K562 (cell line): Measurements from ENCODE around the gene EHBP1. TPM values are rescaled to one million over a fixed set of nuclear protein-coding genes. Genes with fewer than 3 reads are reported as not detected.

ENCODE experiments used
- ATAC-seq: fragments of 200-7000 bp; cut with Tn5 transposase; 3 replicates; pipeline ENCODE4 v1.9.1; 2020; ENCODE audit warnings: moderate library complexity
- BruUV-seq: library from RNA; stranded (reverse); fragments of 400-500 nt; replicated peaks from 2 replicates; lab custom pipeline; 2021; lab: Mats Ljungman, UMichigan
- CTCF ChIA-PET: fragments of 300-600 bp; formaldehyde crosslinking; extraction: SDS; loops from one replicate; lab custom pipeline; 2021; ENCODE audit warnings: low intra/inter-chr PET ratio; lab: Yijun Ruan, JAX
- POLR2A ChIA-PET: fragments of 300-600, 350-650 bp; sonication (Branson Sonifier 250); formaldehyde crosslinking; extraction: SDS; loops from one replicate; lab custom pipeline; 2021; ENCODE audit warnings: antibody characterized with exemption, inconsistent platforms; lab: Yijun Ruan, JAX
- DNase-seq, 4 experiments: peaks; one replicate each; pipeline versions ENCODE4 v3.0.0 to v3.0.0-alpha.2; 2011 to 2018; ENCODE audit warnings: low spot score in 3 of 4, mixed read lengths in 3 of 4; ENCODE audit errors: extremely low read depth in 1 of 4
- FAIRE-seq: peaks from 2 replicates; lab custom pipeline; 2011; peaks lifted over from hg19 to GRCh38; lab: Jason Lieb, UNC
- H2AFZ ChIP-seq: 2 replicates; pipeline ENCODE4 v1.6.0; 2011; ENCODE audit warnings: low read depth, low read length, control low read depth, inconsistent platforms
- H3K27ac ChIP-seq: fragments of 200-600 bp; 3 replicates; pipeline ENCODE4 v1.8.0; 2011; ENCODE audit warnings: low read depth, mild to moderate bottlenecking, control low read depth, inconsistent platforms, low read length, moderate library complexity, mixed read lengths; ENCODE audit errors: extremely low read depth
- H3K27me3 ChIP-seq, 2 experiments: fragments of 300-600 bp in 1 of 2; 2 replicates in 1 of 2; 3 replicates in 1 of 2; pipeline versions ENCODE4 v1.6.0 to v1.8.0; 2011; ENCODE audit warnings: inconsistent platforms in 2 of 2, low read length in 2 of 2, mild to moderate bottlenecking in 1 of 2, mixed read lengths in 1 of 2, moderate library complexity in 1 of 2; ENCODE audit not compliant: control insufficient read depth in 2 of 2, insufficient read depth in 2 of 2
- H3K36me3 ChIP-seq: fragments of 300-600 bp; 3 replicates; pipeline ENCODE4 v1.8.0; 2011; ENCODE audit warnings: mild to moderate bottlenecking, low read length, inconsistent platforms; ENCODE audit not compliant: control insufficient read depth, insufficient read depth
- H3K4me1 ChIP-seq, 2 experiments: fragments of 200-600 bp in 1 of 2; replicated peaks in 1 of 2; 2 replicates in 1 of 2; 3 replicates in 1 of 2; pipeline versions ENCODE4 v1.5.1 to v1.8.0; 2011; ENCODE audit warnings: inconsistent platforms in 2 of 2, low read length in 2 of 2, mild to moderate bottlenecking in 1 of 2, mixed read lengths in 1 of 2, moderate library complexity in 1 of 2; ENCODE audit not compliant: control insufficient read depth in 2 of 2, insufficient read depth in 2 of 2
- H3K4me2 ChIP-seq: 2 replicates; pipeline ENCODE4 v1.6.1; 2011; ENCODE audit warnings: low read length, control low read depth, inconsistent platforms, mixed read lengths; ENCODE audit not compliant: insufficient read depth
- H3K4me3 ChIP-seq: fragments of 200-600 bp; sonication (generic), shearing (Covaris generic); 2 replicates; pipeline ENCODE4 v1.5.1; 2016; ENCODE audit warnings: control low read depth, inconsistent platforms
- H3K79me2 ChIP-seq: fragments of 200-600 bp; 3 replicates; pipeline ENCODE4 v1.8.0; 2011; ENCODE audit warnings: low read length, inconsistent platforms; ENCODE audit not compliant: control insufficient read depth, insufficient read depth
- H3K9ac ChIP-seq, 2 experiments: 2 replicates each; pipeline versions ENCODE4 v1.6.0 to v1.6.1; 2011; ENCODE audit warnings: low read depth in 2 of 2, low read length in 2 of 2, control low read depth in 1 of 2, inconsistent platforms in 1 of 2, mild to moderate bottlenecking in 1 of 2, mixed read lengths in 1 of 2; ENCODE audit not compliant: insufficient read depth in 1 of 2
- H3K9me1 ChIP-seq: one replicate; pipeline ENCODE4 v1.6.0; 2011; ENCODE audit warnings: inconsistent platforms, mild to moderate bottlenecking, low read length, moderate library complexity; ENCODE audit not compliant: control insufficient read depth, insufficient read depth
- H3K9me3 ChIP-seq: replicated peaks from 2 replicates; pipeline ENCODE4 v1.5.1; 2011; ENCODE audit warnings: low read depth, low read length, inconsistent platforms; ENCODE audit not compliant: control insufficient read depth, insufficient read depth
- H4K20me1 ChIP-seq: replicated peaks from 2 replicates; pipeline ENCODE4 v1.6.1; 2011; ENCODE audit warnings: low read length, inconsistent platforms, mixed read lengths; ENCODE audit not compliant: control insufficient read depth, insufficient read depth
- NR1H2 ChIP-seq: sonication (generic); formaldehyde crosslinking; IDR thresholded peaks from 2 replicates; pipeline ENCODE4 v1.4.0; 2020; ENCODE audit warnings: mild to moderate bottlenecking, missing genetic modification reagents
- RAD21 ChIP-seq, 2 experiments: fragments of 250-450 bp in 1 of 2; fragments of 450-650 bp in 1 of 2; sonication (Bioruptor Pico) in 1 of 2; formaldehyde crosslinking in 1 of 2; IDR thresholded peaks in 1 of 2; conservative IDR thresholded peaks in 1 of 2; 2 replicates each; pipeline versions ENCODE4 v1.4.0 to v1.8.0; 2020 to 2022; ENCODE audit warnings: mild to moderate bottlenecking in 2 of 2, moderate library complexity in 1 of 2
- ZNF76 ChIP-seq: fragments of 250-450 bp; sonication (Bioruptor Pico); IDR thresholded peaks from 2 replicates; pipeline ENCODE4 v1.4.0; 2020; ENCODE audit warnings: mild to moderate bottlenecking, moderate library complexity, borderline replicate concordance
- WGBS: fragments of 100-300 bp; shearing (Covaris generic); methylation state at CpG from one replicate; pipeline ENCODE4 v1.1.6; 2016; ENCODE audit warnings: low coverage, mixed read lengths; ENCODE audit not compliant: insufficient coverage; ENCODE audit errors: missing lambda C conversion rate; 5-methylcytosine and 5-hydroxymethylcytosine counted together
- in situ Hi-C: fragments of 300-500 bp; cut with MboI; formaldehyde crosslinking; loops from 4 replicates; pipeline ENCODE4 v1.15.0; 2018; ENCODE audit warnings: inconsistent platforms, mixed read lengths
- intact Hi-C: fragments of 100-400 bp; cut with micrococcal nuclease; formaldehyde crosslinking; loops from 2 replicates; pipeline ENCODE4 v1.14.2; 2022
- polyA plus RNA-seq, 8 experiments: library from polyadenylated mRNA; depleted of rRNA in 4 of 8; stranded (reverse) in 5 of 8; unstranded in 3 of 8; fragments of >200 nt; fragmentation: Nextera tagmentation in 2 of 8; fragmentation: Illumina TruSeq in 1 of 8; extraction: Ambion mirVana in 2 of 8; extraction: Trizol in 1 of 8; gene quantifications; 2 replicates each; pipeline versions ENCODE4 v1.2.1 to v1.2.3, GENCODE V29; 2011 to 2014; ENCODE audit warnings: inconsistent platforms in 1 of 8, missing spikeins in 1 of 8
- total RNA-seq, 7 experiments: library from RNA; depleted of rRNA in 6 of 7; stranded (reverse); fragments of >200 nt in 6 of 7; fragmentation: Illumina TruSeq in 2 of 7; extraction: Trizol in 2 of 7; gene quantifications; 2 replicates each; pipeline versions ENCODE4 v1.2.1 to v1.2.3, GENCODE V29; 2011 to 2021; ENCODE audit warnings: low replicate concordance in 1 of 7
- TF ChIP-seq, protein P1 (sequence below), 2 experiments: IDR thresholded peaks in 1 of 2; conservative IDR thresholded peaks in 1 of 2; 2 replicates each; pipeline ENCODE4 v1.6.1; 2016; ENCODE audit warnings: low read depth in 2 of 2, mild to moderate bottlenecking in 1 of 2, missing compliant biosample characterization in 1 of 2, missing genetic modification characterization in 1 of 2, moderate library complexity in 1 of 2
- TF ChIP-seq, protein P2 (sequence below), 3 experiments: IDR thresholded peaks in 2 of 3; conservative IDR thresholded peaks in 1 of 3; 2 replicates each; pipeline ENCODE4 v1.5.1; 2011 to 2012; ENCODE audit warnings: low read length in 3 of 3, mild to moderate bottlenecking in 3 of 3, control low read depth in 2 of 3, improper control_type of control experiment in 1 of 3, inconsistent platforms in 1 of 3, low read depth in 1 of 3, mixed read lengths in 1 of 3, moderate library complexity in 1 of 3; ENCODE audit not compliant: insufficient read depth in 2 of 3
- TF ChIP-seq, protein P3 (sequence below), 2 experiments: fragments of 450-650 bp; formaldehyde crosslinking in 1 of 2; IDR thresholded peaks; 2 replicates each; pipeline versions ENCODE4 v1.4.0 to v1.6.1; 2014 to 2020; ENCODE audit warnings: mild to moderate bottlenecking in 2 of 2, borderline replicate concordance in 1 of 2, low read depth in 1 of 2

EHBP1 gene
- total and polyA plus RNA-seq, 9 of the 15 experiments (the other 6 are each of a cell fraction or from before 2014, with no cell fraction given): 8.9 to 26.6 (median 19.3) TPM

DNA sequence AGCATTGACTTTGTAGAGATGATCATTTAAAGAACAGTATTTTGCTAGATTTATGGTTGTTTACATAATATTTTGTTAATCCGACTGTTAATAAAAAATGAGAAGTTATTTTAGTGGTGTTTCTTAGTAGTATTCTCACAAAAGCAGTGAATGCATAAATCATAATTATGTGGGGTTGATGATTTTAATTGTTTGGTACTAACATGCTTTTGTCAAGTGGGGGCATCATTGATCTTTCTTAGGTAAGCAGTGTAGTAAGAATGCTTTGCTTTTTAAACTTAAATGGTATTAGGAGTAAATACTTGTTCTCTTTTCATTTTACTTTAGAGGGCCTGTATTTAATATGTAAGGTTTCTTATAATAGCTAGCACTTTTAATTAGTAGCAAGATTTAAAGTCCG lies 235.9 kb downstream of the EHBP1 start:
- Histone ChIP-seq H3K4me1 (no peaks in the 10 kb centered on the region), H3K27me3 (no peaks in the 10 kb centered on the region), H3K79me2 (no peaks in the 10 kb centered on the region), H3K36me3 (no peaks in the 10 kb centered on the region), H2AFZ (no peak overlapping the region), H3K27ac (no peak overlapping the region), H3K9ac (no peak overlapping the region), H3K4me3 (no peak overlapping the region), H3K9me3 (no peaks in the 10 kb centered on the region), H3K9me1 (no peaks in the 10 kb centered on the region), H4K20me1 (no peaks in the 10 kb centered on the region), H3K4me2 (no peak overlapping the region)
- BruUV-seq: no TSS peak
- 51% methylated on average over 2 of the region's 2 CpGs for WGBS
- TF ChIP-seq ZNF76 (CRISPR knock-in tag): no peak
- TF ChIP-seq, protein P1, sequence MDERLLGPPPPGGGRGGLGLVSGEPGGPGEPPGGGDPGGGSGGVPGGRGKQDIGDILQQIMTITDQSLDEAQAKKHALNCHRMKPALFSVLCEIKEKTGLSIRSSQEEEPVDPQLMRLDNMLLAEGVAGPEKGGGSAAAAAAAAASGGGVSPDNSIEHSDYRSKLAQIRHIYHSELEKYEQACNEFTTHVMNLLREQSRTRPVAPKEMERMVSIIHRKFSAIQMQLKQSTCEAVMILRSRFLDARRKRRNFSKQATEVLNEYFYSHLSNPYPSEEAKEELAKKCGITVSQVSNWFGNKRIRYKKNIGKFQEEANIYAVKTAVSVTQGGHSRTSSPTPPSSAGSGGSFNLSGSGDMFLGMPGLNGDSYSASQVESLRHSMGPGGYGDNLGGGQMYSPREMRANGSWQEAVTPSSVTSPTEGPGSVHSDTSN (CRISPR knock-in tag; IDR thresholded peaks at IDR 0.05; ENCODE audit: low read depth): no peak
- TF ChIP-seq, protein P1 (tag; conservative IDR thresholded peaks at IDR 0.05; ENCODE audit: low read depth): peak; percentile 51; the same call in 1 of the 2 replicates
- TF ChIP-seq, protein P2, sequence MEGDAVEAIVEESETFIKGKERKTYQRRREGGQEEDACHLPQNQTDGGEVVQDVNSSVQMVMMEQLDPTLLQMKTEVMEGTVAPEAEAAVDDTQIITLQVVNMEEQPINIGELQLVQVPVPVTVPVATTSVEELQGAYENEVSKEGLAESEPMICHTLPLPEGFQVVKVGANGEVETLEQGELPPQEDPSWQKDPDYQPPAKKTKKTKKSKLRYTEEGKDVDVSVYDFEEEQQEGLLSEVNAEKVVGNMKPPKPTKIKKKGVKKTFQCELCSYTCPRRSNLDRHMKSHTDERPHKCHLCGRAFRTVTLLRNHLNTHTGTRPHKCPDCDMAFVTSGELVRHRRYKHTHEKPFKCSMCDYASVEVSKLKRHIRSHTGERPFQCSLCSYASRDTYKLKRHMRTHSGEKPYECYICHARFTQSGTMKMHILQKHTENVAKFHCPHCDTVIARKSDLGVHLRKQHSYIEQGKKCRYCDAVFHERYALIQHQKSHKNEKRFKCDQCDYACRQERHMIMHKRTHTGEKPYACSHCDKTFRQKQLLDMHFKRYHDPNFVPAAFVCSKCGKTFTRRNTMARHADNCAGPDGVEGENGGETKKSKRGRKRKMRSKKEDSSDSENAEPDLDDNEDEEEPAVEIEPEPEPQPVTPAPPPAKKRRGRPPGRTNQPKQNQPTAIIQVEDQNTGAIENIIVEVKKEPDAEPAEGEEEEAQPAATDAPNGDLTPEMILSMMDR (IDR thresholded peaks at IDR 0.05 in 2 of 3, conservative IDR thresholded peaks at IDR 0.05 in 1 of 3; ENCODE audit: insufficient read depth in 2 of 3, low read depth in 1 of 3, low read length in 3 of 3): peak in 2 of 3 experiments; percentile 6 to 54; a peak in 3 of 6 replicates
- TF ChIP-seq NR1H2 (CRISPR knock-in tag): no peak
- TF ChIP-seq, protein P3, sequence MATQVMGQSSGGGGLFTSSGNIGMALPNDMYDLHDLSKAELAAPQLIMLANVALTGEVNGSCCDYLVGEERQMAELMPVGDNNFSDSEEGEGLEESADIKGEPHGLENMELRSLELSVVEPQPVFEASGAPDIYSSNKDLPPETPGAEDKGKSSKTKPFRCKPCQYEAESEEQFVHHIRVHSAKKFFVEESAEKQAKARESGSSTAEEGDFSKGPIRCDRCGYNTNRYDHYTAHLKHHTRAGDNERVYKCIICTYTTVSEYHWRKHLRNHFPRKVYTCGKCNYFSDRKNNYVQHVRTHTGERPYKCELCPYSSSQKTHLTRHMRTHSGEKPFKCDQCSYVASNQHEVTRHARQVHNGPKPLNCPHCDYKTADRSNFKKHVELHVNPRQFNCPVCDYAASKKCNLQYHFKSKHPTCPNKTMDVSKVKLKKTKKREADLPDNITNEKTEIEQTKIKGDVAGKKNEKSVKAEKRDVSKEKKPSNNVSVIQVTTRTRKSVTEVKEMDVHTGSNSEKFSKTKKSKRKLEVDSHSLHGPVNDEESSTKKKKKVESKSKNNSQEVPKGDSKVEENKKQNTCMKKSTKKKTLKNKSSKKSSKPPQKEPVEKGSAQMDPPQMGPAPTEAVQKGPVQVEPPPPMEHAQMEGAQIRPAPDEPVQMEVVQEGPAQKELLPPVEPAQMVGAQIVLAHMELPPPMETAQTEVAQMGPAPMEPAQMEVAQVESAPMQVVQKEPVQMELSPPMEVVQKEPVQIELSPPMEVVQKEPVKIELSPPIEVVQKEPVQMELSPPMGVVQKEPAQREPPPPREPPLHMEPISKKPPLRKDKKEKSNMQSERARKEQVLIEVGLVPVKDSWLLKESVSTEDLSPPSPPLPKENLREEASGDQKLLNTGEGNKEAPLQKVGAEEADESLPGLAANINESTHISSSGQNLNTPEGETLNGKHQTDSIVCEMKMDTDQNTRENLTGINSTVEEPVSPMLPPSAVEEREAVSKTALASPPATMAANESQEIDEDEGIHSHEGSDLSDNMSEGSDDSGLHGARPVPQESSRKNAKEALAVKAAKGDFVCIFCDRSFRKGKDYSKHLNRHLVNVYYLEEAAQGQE (IDR thresholded peaks at IDR 0.05; ENCODE audit: borderline replicate concordance): peak; percentile 30; the same call in 1 of the 2 replicates
- TF ChIP-seq, protein P3 (CRISPR knock-in tag; IDR thresholded peaks at IDR 0.05; ENCODE audit: low read depth): no peak
- TF ChIP-seq RAD21 (CRISPR knock-in tag; conservative IDR thresholded peaks at IDR 0.05 in 1 of 2, IDR thresholded peaks at IDR 0.05 in 1 of 2): peak; percentile 7 to 65; a peak in 2 of 4 replicates
- FAIRE-seq (no peak), DNase-seq (no peak), ATAC-seq (no peak)
- ChIA-PET CTCF (interaction anchor here (1.7 kb wide), 1 partner anchor 547 kb away, joined by 5 read pairs; no protein-coding TSS in a partner anchor), POLR2A (no interaction called here)
- in situ Hi-C loops: loop anchor here (25.0 kb wide), 1 partner anchor 246 kb away; no protein-coding TSS in a partner anchor
- intact Hi-C loops: loop anchor here (5.0 to 10.0 kb wide), 3 partner anchors 246 to 546 kb away; no protein-coding TSS in a partner anchor
